Measurements from ENCODE around the gene KRTAP4-6. TPM values are rescaled to one million over a fixed set of nuclear protein-coding genes. Genes with fewer than 3 reads are reported as not detected.
"Not testable (repeated sequence)": the region's sequence is repeated elsewhere in the genome, so short reads cannot be mapped to it uniquely, and the experiment has no call there.

KRTAP4-6 gene
- polyA plus RNA-seq, 1 of the 3 experiments (the other 2 are of a cell fraction) = not detected

DNA sequence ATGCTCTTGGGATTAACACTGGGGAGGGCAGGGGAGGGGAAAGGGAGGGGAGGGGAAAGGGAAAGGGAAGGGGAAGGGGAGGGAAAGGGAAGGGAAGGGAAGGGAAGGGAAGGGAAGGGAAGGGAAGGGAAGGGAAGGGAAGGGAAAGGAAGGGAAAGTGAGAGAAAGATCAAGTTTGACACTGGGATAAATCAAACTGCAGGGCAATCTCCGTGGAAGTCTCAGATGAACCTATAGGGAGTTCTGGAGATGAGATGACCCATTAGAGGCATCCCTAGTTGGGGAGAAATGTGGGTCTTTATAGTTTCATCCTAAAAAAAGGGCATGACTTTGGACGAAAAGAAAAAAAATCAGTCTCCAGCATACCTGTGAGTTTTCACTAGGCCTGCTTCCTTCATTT lies 18.6 kb downstream of the KRTAP4-6 start:
- H3K9ac ChIP-seq = no peak overlapping the region
- no peak overlapping the region for H3K4me3 ChIP-seq (ENCODE audit: low read depth in 2 of 2, low read length in 1 of 2)
- H2AFZ ChIP-seq (ENCODE audit: low read depth) = no peak overlapping the region
- CTCF ChIA-PET = no interaction called here
- DNase-seq = no peak
- H3K27me3 ChIP-seq (ENCODE audit: insufficient read depth) = no peaks in the 10 kb centered on the region
- POLR2A ChIA-PET = no interaction called here
- 10% methylated on average over 2 of the region's 2 CpGs for WGBS (ENCODE audit: low lambda C conversion rate)
- H3K4me1 ChIP-seq (ENCODE audit: control insufficient read depth in 1 of 2, insufficient read depth in 2 of 2, low read depth in 1 of 2, low read length in 1 of 2) = peaks cover 0 to 9% of the 10 kb centered on the region in 2 experiments; a peak in 1 of 4 replicates
- H4K20me1 ChIP-seq (ENCODE audit: insufficient read depth) = no peaks in the 10 kb centered on the region
- no peaks in the 10 kb centered on the region for H3K36me3 ChIP-seq (replicated peaks in 1 of 2; ENCODE audit: control insufficient read depth in 1 of 2, insufficient read depth in 2 of 2, low read length in 1 of 2)
- no peak overlapping the region for H3K27ac ChIP-seq (ENCODE audit: low read depth in 2 of 2, low read length in 1 of 2)
- no peaks in the 10 kb centered on the region for H3K9me2 ChIP-seq
- no peaks in the 10 kb centered on the region for H3K9me3 ChIP-seq
- no peak for TF ChIP-seq FOXJ3 (CRISPR knock-in tag; IDR thresholded peaks at IDR 0.05)
- TF ChIP-seq, protein P1, sequence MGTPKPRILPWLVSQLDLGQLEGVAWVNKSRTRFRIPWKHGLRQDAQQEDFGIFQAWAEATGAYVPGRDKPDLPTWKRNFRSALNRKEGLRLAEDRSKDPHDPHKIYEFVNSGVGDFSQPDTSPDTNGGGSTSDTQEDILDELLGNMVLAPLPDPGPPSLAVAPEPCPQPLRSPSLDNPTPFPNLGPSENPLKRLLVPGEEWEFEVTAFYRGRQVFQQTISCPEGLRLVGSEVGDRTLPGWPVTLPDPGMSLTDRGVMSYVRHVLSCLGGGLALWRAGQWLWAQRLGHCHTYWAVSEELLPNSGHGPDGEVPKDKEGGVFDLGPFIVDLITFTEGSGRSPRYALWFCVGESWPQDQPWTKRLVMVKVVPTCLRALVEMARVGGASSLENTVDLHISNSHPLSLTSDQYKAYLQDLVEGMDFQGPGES (IDR thresholded peaks at IDR 0.05; ENCODE audit: low read depth, low read length) = no peak
- TF ChIP-seq, protein P2, sequence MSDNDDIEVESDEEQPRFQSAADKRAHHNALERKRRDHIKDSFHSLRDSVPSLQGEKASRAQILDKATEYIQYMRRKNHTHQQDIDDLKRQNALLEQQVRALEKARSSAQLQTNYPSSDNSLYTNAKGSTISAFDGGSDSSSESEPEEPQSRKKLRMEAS (IDR thresholded peaks at IDR 0.05; ENCODE audit: low read depth) = no peak
- TF ChIP-seq, protein P3, sequence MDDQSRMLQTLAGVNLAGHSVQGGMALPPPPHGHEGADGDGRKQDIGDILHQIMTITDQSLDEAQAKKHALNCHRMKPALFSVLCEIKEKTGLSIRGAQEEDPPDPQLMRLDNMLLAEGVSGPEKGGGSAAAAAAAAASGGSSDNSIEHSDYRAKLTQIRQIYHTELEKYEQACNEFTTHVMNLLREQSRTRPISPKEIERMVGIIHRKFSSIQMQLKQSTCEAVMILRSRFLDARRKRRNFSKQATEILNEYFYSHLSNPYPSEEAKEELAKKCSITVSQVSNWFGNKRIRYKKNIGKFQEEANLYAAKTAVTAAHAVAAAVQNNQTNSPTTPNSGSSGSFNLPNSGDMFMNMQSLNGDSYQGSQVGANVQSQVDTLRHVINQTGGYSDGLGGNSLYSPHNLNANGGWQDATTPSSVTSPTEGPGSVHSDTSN (IDR thresholded peaks at IDR 0.05) = no peak
- no peak for TF ChIP-seq FOSL2 (IDR thresholded peaks at IDR 0.05; ENCODE audit: borderline replicate concordance, low read depth)
- no peak overlapping the region for H3K4me2 ChIP-seq
- H3K79me2 ChIP-seq (ENCODE audit: insufficient read depth) = no peaks in the 10 kb centered on the region
- H3F3A ChIP-seq (replicated peaks; ENCODE audit: insufficient read depth) = no peaks in the 10 kb centered on the region

DNA sequence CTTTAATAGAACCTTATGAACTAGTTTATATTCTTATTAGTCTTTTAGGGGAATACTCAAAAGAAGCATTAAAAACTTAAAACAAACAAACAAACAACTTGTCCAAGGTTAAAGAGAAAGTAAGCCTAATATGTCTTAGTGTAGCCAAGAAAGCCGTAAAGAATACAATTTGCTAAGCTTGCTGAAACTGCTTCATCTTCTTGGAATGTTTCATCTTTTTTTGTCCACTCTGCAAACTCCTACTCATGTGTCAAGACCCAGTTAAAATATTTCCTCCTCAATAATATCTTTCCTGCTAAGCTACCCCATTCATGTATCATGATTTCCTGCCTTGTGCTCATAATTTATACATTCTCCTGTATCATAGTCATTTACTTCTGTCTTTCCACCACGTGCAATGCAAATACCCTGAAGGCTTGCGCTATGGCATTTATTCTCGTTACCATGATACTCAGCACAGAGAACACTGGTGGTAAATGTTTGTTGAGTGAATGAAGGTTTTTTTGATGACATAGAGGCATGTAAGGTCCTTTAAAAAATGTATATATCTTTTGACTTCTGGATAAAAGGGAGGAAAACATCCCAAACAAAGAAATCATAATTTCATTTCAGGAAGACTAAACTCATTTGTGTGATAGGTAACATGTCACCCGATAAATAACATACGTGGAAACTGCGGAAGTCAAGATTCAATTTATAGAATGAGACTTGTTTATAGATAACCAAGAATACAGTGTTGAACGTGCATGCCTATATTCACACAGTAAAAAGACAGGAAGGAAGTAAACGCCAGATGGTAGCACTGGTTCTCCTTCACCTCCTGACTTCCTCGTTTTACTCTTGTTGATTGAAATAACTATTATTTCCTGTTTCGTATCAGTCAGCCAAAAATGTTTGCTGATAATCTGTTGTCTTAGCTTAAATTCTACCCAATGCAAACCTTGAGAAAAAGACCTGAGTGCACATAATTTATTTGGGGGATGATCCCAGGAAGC lies 20.4 kb downstream of the KRTAP4-6 start:
- H3K79me2 ChIP-seq (ENCODE audit: insufficient read depth); CTCF ChIA-PET; H3K4me1 ChIP-seq (ENCODE audit: control insufficient read depth in 1 of 2, insufficient read depth in 2 of 2, low read depth in 1 of 2, low read length in 1 of 2); H3K27me3 ChIP-seq (ENCODE audit: insufficient read depth); POLR2A ChIA-PET; H3K4me3 ChIP-seq (ENCODE audit: low read depth in 2 of 2, low read length in 1 of 2); DNase-seq; H3K27ac ChIP-seq (ENCODE audit: low read depth in 2 of 2, low read length in 1 of 2); H3K9ac ChIP-seq; H3K9me3 ChIP-seq; H2AFZ ChIP-seq (ENCODE audit: low read depth); H4K20me1 ChIP-seq (ENCODE audit: insufficient read depth); H3K9me2 ChIP-seq; H3K4me2 ChIP-seq; H3F3A ChIP-seq (replicated peaks; ENCODE audit: insufficient read depth); H3K36me3 ChIP-seq (replicated peaks in 1 of 2; ENCODE audit: control insufficient read depth in 1 of 2, insufficient read depth in 2 of 2, low read length in 1 of 2): not testable (repeated sequence)
- 17% methylated on average over 11 of the region's 11 CpGs for WGBS (ENCODE audit: low lambda C conversion rate)

DNA sequence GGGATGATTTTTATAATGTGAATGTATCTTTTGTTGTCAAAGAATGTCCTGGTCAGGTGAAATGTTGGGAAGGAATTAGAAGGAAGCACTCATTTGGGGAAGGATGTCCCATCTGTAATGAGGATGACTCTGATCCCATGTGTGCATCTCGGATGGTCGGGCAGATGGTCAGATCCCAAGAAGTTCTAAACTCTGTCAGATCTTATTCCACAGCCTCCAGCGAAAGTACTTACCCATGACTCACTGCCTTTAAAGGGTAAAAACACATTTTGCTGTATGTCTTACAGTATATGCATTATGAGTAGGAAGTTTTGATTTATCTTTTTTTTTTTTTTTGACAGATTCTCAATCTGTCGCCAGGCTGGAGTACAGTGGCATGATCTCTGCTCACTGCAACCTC lies 21.6 kb downstream of the KRTAP4-6 start:
- TF ChIP-seq TEAD4 (IDR thresholded peaks at IDR 0.05; ENCODE audit: borderline replicate concordance, insufficient read depth) (no peak), MEF2A (IDR thresholded peaks at IDR 0.05; ENCODE audit: borderline replicate concordance, low read depth) (no peak), TAF1 (IDR thresholded peaks at IDR 0.05; ENCODE audit: borderline replicate concordance, low read depth, low read length) (no peak), FOSL2 (IDR thresholded peaks at IDR 0.05; ENCODE audit: borderline replicate concordance, low read depth) (no peak), YY1 (IDR thresholded peaks at IDR 0.05; ENCODE audit: low read depth) (no peak)
- TF ChIP-seq, protein P4, sequence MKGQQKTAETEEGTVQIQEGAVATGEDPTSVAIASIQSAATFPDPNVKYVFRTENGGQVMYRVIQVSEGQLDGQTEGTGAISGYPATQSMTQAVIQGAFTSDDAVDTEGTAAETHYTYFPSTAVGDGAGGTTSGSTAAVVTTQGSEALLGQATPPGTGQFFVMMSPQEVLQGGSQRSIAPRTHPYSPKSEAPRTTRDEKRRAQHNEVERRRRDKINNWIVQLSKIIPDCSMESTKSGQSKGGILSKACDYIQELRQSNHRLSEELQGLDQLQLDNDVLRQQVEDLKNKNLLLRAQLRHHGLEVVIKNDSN (IDR thresholded peaks at IDR 0.05; ENCODE audit: borderline replicate concordance, low read depth) = no peak
- TF ChIP-seq, protein P1 (IDR thresholded peaks at IDR 0.05; ENCODE audit: low read depth, low read length) = no peak
- H3K4me2 ChIP-seq = peak overlapping the region; percentile 27
- no peak overlapping the region for H3K4me3 ChIP-seq (ENCODE audit: low read depth in 2 of 2, low read length in 1 of 2)
- ChIA-PET POLR2A (no interaction called here), CTCF (no interaction called here)
- peaks cover 0 to 9% of the 10 kb centered on the region in 2 experiments; a peak in 1 of 4 replicates for H3K4me1 ChIP-seq (ENCODE audit: control insufficient read depth in 1 of 2, insufficient read depth in 2 of 2, low read depth in 1 of 2, low read length in 1 of 2)
- no peak overlapping the region for H3K9ac ChIP-seq
- no peaks in the 10 kb centered on the region for H3K36me3 ChIP-seq (replicated peaks in 1 of 2; ENCODE audit: control insufficient read depth in 1 of 2, insufficient read depth in 2 of 2, low read length in 1 of 2)
- H3K9me3 ChIP-seq = no peaks in the 10 kb centered on the region
- H3K9me2 ChIP-seq = no peaks in the 10 kb centered on the region
- no peaks in the 10 kb centered on the region for H3K79me2 ChIP-seq (ENCODE audit: insufficient read depth)
- no peak overlapping the region for H3K27ac ChIP-seq (ENCODE audit: low read depth in 2 of 2, low read length in 1 of 2)
- H3K27me3 ChIP-seq (ENCODE audit: insufficient read depth) = no peaks in the 10 kb centered on the region; the same call in 1 of the 2 replicates
- peak overlapping the region; percentile 59; the same call in 1 of the 2 replicates for H2AFZ ChIP-seq (ENCODE audit: low read depth)
- H4K20me1 ChIP-seq (ENCODE audit: insufficient read depth) = no peaks in the 10 kb centered on the region
- 14% methylated on average over 4 of the region's 4 CpGs for WGBS (ENCODE audit: low lambda C conversion rate)
- no peaks in the 10 kb centered on the region for H3F3A ChIP-seq (replicated peaks; ENCODE audit: insufficient read depth)
- no peak for DNase-seq

Measured in SK-N-SH (cell line).